ENCODE data around the gene PIP4K2C.

PIP4K2C gene

GRCh38 chr12:57590864-57591781 lies at the start of gene PIP4K2C:
PIP4K2C (plus strand) TSS chr12:57591192; CDS start chr12:57591290, 98 bp downstream.
- peak; percentile 42 to 62 (median 54) for DNase-seq (ENCODE audit: low read depth in 3 of 3, low spot score in 1 of 3)

GRCh38 chr12:57541717-57542116 lies 49.3 kb upstream of the PIP4K2C start:
- no peak for DNase-seq (ENCODE audit: low read depth in 3 of 3, low spot score in 1 of 3)

DNA sequence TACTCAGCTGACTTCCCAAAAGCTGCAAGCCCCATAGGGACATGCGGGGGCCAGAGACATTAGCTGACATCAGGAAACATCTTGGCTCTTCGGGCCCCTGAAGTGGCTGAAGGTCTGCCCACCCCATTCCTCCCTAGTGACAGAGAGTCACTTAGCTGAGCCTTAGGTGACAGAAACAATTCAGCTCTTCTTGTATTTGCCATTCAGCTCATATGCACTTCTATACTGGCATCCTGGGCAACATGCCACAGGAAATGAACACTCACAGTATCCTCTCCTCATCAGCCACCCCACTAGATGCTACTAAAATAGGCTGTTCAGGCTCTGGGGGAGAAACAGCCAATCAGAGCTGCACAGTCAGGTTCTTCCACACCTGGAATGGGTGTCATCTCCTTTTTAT lies 47.4 kb upstream of the PIP4K2C start:
- DNase-seq (ENCODE audit: low read depth in 3 of 3, low spot score in 1 of 3) = no peak

DNA sequence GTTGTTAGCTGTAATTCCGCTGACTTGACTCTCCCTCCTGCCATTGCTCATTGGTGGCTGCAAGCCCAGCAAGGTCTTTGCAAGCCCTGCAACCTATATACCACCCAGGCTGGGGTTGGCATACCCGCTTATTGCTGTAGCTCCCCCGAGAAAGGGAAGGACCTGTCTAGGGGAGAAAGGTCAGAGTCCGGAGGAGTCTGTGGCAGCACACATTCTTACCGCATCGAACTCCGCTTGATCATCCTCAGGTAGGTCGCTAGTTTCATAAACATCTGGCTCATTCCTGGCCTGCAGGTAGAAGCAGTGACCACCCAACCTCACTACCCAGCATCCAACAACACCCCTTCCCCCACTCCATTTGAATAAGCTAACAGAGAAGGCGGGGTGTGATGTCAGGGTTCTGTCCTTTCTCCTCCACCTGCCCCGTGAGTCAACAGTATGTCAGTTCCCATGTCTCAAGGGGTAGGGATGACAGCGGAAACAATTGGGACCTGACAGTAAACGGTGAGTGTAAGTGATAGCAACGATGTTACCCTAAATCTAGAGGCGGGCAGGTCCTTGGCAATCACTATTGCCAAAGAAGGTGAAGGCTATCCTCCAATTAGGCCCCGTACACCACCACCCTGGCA lies 45.1 kb upstream of the PIP4K2C start:
- no peak for DNase-seq (ENCODE audit: low read depth in 3 of 3, low spot score in 1 of 3)

DNA sequence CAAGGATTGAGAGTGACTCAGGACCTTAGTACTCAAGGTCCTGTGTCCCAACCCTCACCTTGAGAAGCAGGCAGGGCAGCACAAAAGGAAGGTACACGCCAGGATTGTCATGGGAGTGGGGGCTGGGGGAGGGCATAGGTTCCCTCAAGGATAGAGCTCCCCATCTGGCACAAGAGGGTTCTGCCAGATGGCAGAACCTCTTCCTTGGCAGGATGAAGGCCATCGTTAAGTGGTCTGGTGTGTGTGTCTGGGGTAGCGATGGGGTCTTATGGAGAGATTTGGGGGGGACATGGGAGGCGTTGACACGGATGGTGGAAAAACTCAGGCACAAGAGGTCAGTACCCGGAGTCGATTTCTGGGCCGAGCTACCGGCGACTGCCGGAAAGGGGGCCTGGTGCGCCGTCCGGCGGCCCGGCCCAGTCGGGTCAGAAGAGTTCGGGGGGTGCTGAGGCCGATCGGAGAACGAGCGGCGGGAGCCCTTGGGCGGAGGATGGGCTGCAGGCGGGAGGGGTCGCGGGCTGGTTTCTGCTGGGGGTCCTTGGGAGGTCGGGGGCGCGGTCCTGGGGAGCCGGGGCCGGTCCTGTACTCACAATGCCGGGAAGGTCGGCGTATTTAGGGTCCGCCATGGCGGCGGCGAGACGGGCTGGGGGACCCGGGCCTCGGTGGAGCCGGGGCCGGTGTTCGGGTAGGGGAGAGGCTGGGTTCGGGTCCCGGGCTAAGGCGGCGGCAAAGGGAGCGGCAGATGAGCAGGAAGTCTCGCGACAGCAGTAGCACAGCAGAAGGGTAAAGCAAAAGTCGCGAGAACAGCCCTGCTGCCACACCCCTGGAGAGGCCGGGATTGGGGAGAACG lies 44.3 kb upstream of the PIP4K2C start, which contains the start of gene DCTN2:
TSS of gene DCTN2 (minus strand) at position 755 of the 850 bp plus-strand sequence. CDS start at position 626, 129 bp downstream.
- peak; percentile 80 for DNase-seq (ENCODE audit: low read depth in 3 of 3, low spot score in 1 of 3)

GRCh38 chr12:57547288-57548012 lies 43.5 kb upstream of the PIP4K2C start:
- DNase-seq (ENCODE audit: low read depth in 3 of 3, low spot score in 1 of 3) = no peak

GRCh38 chr12:57548013-57548315 lies 43.0 kb upstream of the PIP4K2C start:
- no peak for DNase-seq (ENCODE audit: low read depth in 3 of 3, low spot score in 1 of 3)

GRCh38 chr12:57548488-57548887 lies 42.5 kb upstream of the PIP4K2C start:
- no peak for DNase-seq (ENCODE audit: low read depth in 3 of 3, low spot score in 1 of 3)

DNA sequence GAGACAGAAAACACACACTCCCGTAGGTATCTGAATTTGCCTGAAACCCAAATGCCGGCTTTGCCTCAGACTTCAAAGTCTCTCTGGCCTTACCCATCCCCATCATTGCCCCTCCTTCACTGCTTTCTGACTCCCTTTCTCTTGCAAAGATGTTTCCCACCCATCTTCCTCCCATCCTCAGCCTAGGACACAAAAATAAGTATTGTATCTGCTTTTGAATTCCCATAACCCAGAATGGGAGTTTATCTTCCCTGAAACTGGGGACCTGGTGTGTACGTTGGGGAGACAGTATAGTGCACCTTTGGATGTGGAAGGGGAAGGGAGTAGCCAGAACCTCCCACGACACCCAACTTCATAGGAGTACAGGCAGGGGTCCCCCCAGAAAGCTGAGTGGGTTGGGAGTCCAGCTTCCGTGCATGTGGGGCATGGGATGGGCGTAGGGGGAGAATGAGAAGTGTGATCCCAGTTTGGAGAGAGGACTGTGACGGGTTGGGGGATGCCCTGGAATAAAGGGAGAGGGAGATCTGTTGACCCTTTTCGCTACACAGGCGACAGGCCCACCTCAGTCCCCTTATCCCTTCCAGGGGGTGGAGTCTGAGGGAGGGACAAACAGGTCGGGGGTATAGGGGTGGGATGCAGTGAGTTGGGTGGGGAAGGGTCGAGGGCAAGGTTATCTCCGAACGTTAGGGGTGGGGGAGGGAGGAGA lies 41.6 kb upstream of the PIP4K2C start:
- DNase-seq (ENCODE audit: low read depth in 3 of 3, low spot score in 1 of 3) = no peak

GRCh38 chr12:57549909-57550640 lies 40.9 kb upstream of the PIP4K2C start, which contains the start of gene KIF5A:
KIF5A (plus strand) TSS chr12:57550044; CDS start chr12:57550272, 228 bp downstream.
- DNase-seq (ENCODE audit: low read depth in 3 of 3, low spot score in 1 of 3) = peak in 2 of 3 donors; percentile 14 to 41

DNA sequence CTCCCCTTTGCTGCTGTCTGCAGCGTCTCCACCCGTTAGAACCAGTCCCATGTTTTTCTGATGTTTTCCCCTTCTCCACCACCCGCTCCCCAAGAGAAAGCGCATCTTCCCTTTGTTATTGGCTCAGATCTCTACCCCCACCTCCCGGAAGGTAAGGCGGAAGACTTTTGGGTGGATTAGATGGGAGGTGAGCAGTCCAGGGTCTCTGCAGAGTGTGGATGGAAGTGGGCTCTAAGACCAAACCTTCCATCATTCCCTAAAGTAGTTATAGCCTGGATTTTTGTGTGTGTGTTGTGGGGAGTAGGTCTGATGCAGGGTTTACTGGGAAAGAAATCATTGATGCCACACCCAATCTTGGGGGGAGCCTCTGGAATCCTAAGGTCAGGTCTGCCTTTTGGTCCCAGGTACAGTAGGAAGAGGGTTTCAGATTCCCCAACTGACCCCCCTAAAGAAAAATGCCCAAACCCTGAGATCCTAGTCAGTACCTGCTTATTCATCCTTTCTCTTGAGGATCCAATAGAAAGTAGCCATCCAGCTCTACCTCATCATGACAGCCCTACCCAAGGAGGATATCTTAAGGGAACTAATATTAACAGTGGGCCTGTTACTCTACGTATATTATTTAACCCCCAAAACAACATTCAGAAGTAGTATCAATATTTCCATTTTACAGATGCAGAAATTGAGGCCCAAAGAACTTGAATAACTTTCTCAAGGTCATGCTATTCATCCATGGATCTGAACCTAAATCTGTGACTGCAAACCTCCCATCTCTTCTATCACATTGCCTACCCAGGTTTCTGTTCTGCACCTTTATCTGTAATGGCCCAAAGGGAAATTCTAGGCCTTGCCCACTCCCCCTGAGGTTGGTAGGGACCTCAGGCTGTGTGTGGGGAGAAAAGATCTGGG lies 40.1 kb upstream of the PIP4K2C start:
- DNase-seq (ENCODE audit: low read depth in 3 of 3, low spot score in 1 of 3) = no peak

GRCh38 chr12:57551637-57552305 lies 39.2 kb upstream of the PIP4K2C start:
- no peak for DNase-seq (ENCODE audit: low read depth in 3 of 3, low spot score in 1 of 3)

DNA sequence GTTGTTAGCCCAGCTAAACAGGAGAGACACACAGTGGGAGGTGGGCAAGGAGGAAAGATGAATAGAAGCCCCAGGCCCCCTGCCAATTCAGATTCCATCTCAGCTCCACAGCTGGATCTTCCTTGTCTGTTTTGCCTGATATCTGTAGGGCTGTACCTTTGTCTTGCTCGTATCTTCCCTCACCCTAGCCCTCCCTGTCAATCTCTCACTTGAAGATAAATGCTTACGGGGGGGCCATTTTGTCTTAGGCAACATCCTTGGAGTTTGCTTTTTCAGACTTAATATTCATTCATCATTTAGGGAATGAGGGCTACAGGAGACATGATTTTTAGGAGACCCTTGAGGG lies 38.7 kb upstream of the PIP4K2C start:
- DNase-seq (ENCODE audit: low read depth in 3 of 3, low spot score in 1 of 3) = no peak

DNA sequence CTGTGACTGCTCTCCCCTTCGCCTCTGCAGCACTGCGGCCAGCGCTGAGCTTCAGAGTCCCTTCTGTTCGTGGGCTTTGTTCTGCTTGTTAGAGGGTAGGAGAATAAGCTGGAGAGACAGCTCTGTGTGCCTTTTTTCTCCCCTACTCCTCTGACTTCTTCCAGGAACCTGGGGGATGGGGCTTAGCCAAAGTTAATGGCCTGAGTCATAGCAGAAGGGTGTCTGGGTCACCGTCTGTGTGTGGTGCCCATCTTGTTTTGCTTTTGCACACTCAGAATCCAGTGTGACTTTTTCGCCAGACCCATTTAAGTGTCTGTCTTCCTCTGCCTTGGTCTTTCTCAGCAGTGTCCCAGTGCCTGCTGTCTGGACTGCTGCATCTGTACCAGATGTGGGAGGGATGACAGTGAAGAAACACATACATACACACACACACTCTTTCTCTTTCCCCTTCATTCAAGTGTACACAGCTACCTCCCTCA lies 38.1 kb upstream of the PIP4K2C start:
- no peak for DNase-seq (ENCODE audit: low read depth in 3 of 3, low spot score in 1 of 3)

GRCh38 chr12:57553343-57554202 lies 37.4 kb upstream of the PIP4K2C start:
- DNase-seq (ENCODE audit: low read depth in 3 of 3, low spot score in 1 of 3) = no peak

GRCh38 chr12:57554453-57554852 lies 36.5 kb upstream of the PIP4K2C start:
- DNase-seq (ENCODE audit: low read depth in 3 of 3, low spot score in 1 of 3) = no peak

- no peak for DNase-seq (ENCODE audit: low read depth in 3 of 3, low spot score in 1 of 3)
Measured at GRCh38 chr12:57554897-57555296, 36.1 kb upstream of the PIP4K2C start.

All from stimulated activated CD4-positive, alpha-beta T cell treated with anti-CD3 and anti-CD28 coated beads, TNF-alpha, amount 100 ng/mL, for 1 hour (primary cell).